Adipocyte (in vitro differentiated cells): ENCODE results near the gene NT5C1B.
A peak's percentile ranks its signal among the peaks of the same experiment; 100 is the strongest.
"Not testable (repeated sequence)": the region's sequence is repeated elsewhere in the genome, so short reads cannot be mapped to it uniquely, and the experiment has no call there.

Source experiments
- DNase-seq: peaks from one replicate; pipeline ENCODE4 v3.0.0-alpha.2; 2015; ENCODE audit warnings: low read depth
- H3K27me3 ChIP-seq: replicated peaks from 2 replicates; pipeline ENCODE4 v1.7.0; 2013; ENCODE audit warnings: mild to moderate bottlenecking, low read length, moderate library complexity; ENCODE audit not compliant: control insufficient read depth, insufficient read depth
- H3K36me3 ChIP-seq: 2 replicates; pipeline ENCODE4 v1.7.0; 2013; ENCODE audit warnings: low read length, mild to moderate bottlenecking, moderate library complexity; ENCODE audit not compliant: control insufficient read depth, insufficient read depth, severe bottlenecking
- H3K4me1 ChIP-seq: 2 replicates; pipeline ENCODE4 v1.7.0; 2013; ENCODE audit warnings: mild to moderate bottlenecking, low read length, moderate library complexity; ENCODE audit not compliant: control insufficient read depth, insufficient read depth
- H3K4me3 ChIP-seq: 2 replicates; pipeline ENCODE4 v1.7.0; 2013; ENCODE audit warnings: mild to moderate bottlenecking, low read length, moderate library complexity
- H3K9ac ChIP-seq: 2 replicates; pipeline ENCODE4 v1.7.0; 2013; ENCODE audit warnings: mild to moderate bottlenecking, low read length, moderate library complexity
- H3K9me3 ChIP-seq: 2 replicates; pipeline ENCODE4 v1.7.0; 2013; ENCODE audit warnings: mild to moderate bottlenecking, low read length, moderate library complexity; ENCODE audit not compliant: control insufficient read depth

The NT5C1B gene

DNA sequence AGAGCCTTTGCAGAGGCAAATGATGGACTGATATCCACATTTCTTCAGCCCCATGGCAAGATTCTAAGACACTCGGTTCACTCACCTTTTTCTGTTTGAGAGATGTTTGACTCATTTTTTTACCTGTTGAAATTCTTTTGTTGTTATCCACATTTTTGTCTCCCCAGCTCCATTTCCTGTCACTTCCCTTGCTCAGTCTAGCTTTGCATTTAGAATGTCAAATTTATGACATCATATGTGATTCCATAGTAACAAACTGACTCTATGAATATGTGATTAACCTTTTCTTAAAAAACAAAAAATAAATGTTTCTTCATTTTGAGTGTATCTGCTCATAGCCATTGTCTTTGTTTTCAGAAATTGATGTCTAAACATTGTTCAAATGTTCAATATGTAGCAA lies at the start of gene NT5C1B:
Gene NT5C1B, minus strand, starts transcription at position 216 of the 400 bp plus-strand sequence. Its CDS starts 101 bp downstream, at position 115.
- H3K4me1 ChIP-seq, result peaks cover 6% of the 10 kb centered on the region
- H3K4me3 ChIP-seq, result no peak within 1 kb of the TSS
- DNase-seq, result no peak
- no peaks in the 10 kb centered on the region for H3K27me3 ChIP-seq
- H3K36me3 ChIP-seq, result no peaks in the 10 kb centered on the region
- H3K9me3 ChIP-seq, result no peaks in the 10 kb centered on the region
- H3K9ac ChIP-seq, result no peak within 1 kb of the TSS

DNA sequence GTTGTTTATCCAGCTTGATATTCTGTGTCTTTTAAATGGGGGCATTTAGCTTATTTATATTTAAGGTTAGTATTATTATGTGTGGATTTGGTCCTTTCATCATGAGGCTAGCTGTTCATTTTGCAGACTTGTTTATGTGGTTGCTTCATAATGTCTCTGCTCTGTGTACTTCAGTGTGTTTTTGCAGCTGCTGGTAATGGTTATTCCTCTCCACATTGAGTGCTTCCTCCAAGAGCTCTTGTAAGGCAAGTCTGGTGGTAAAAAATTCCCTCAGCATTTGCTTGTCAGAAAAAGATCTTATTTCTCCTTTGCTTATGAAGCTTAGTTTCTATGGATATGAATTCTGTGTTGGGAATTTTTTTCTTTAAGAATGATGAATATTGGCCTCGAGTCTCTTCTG lies 47.8 kb upstream of the NT5C1B start:
- Histone ChIP-seq H3K27me3 (no peaks in the 10 kb centered on the region), H3K9ac (no peak overlapping the region), H3K4me3 (peak overlapping the region; percentile 37), H3K9me3 (peaks cover 25% of the 10 kb centered on the region), H3K36me3 (no peaks in the 10 kb centered on the region), H3K4me1 (no peaks in the 10 kb centered on the region)
- no peak for DNase-seq

DNA sequence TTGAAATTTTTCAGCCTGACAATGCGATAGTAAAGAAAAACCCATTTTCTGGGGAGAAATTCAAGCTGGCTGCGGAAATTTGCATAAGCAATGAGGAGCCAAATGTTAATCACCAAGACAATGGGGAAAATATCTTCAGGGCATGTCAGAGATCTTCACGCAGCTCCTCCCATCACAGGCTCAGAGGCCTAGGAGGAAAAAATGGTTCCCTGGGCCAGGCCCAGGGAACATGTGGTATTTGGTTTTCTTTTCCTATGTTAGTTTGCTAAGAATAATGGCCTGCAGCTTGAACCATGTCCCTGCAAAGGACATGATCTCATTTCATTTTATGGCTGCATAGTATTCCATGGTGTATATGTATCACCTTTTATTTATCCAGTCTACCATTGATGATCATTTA lies 43.3 kb upstream of the NT5C1B start:
- H3K27me3 ChIP-seq, DNase-seq, H3K9ac ChIP-seq, H3K36me3 ChIP-seq, H3K4me3 ChIP-seq: not testable (repeated sequence)
- peaks cover 25% of the 10 kb centered on the region for H3K9me3 ChIP-seq
- peaks cover 10% of the 10 kb centered on the region for H3K4me1 ChIP-seq

DNA sequence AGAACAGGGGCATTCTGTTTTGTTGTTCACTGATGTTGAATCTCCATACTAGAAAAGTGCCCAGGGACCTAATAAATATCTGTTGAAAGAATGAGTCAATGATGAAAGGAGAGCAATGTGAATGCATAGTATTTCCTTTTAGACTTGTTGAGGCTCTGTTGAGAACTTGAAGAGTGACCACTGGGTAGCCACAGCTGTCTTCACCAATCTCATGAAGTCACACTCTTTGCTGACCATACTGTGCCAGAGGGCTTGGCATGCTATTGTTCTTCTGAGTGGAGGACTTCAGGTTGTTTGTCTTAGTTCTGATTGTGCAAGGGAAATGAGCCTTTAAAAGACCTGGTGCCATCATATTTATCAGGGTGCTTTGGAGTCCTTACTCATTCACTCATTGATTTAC lies 41.6 kb upstream of the NT5C1B start:
- H3K27me3 ChIP-seq, result no peaks in the 10 kb centered on the region
- no peaks in the 10 kb centered on the region for H3K36me3 ChIP-seq
- H3K9ac ChIP-seq, result peak overlapping the region; percentile 47
- no peak for DNase-seq
- no peak overlapping the region for H3K4me3 ChIP-seq
- H3K9me3 ChIP-seq, result peaks cover 12% of the 10 kb centered on the region
- peaks cover 27% of the 10 kb centered on the region for H3K4me1 ChIP-seq

DNA sequence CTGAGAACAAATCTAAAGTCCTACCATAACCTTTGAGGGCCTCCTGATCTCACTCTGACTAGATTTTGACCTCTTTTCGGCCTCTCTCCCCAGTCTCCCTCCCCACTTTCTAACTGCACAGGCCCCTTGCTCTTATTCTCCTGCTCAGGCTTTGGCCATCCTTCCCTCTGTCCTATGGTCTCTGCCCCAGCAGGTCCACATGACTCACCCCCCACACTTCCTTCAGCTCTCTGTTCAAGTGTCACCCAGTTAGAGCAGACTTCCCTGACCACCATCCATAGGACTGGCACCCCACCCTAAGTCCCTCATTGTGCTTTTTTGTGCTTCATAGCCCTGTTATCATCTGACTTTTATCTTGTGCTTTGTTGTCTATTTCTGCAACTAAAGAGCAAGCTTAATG lies 41.2 kb upstream of the NT5C1B start:
- Histone ChIP-seq H3K9me3 (peaks cover 11% of the 10 kb centered on the region), H3K4me1 (peaks cover 31% of the 10 kb centered on the region), H3K4me3 (no peak overlapping the region), H3K36me3 (no peaks in the 10 kb centered on the region), H3K9ac (peak overlapping the region; percentile 47), H3K27me3 (no peaks in the 10 kb centered on the region)
- DNase-seq, result no peak

DNA sequence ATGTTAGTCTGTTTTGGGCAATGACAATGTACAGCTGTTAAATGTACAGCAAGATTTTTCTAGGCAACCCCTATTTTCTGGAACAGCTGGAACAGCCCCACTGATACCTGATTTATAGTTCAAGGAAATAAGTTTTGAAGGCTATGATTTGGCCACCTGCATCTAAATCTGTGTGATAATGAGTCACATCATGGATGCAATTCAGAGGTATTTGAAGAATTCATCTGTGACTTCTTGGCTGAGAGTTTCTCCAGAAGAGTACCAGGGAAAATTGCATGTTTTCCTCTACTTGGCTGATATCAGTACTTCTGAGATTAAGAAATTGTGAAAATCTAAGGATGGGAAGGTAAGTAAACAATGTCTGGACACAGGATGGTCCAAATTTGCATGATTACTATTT lies 40.7 kb upstream of the NT5C1B start:
- Histone ChIP-seq H3K9ac (no peak overlapping the region), H3K4me3 (no peak overlapping the region), H3K36me3 (no peaks in the 10 kb centered on the region), H3K9me3 (peaks cover 11% of the 10 kb centered on the region), H3K4me1 (peaks cover 35% of the 10 kb centered on the region), H3K27me3 (no peaks in the 10 kb centered on the region)
- peak; percentile 50 for DNase-seq

DNA sequence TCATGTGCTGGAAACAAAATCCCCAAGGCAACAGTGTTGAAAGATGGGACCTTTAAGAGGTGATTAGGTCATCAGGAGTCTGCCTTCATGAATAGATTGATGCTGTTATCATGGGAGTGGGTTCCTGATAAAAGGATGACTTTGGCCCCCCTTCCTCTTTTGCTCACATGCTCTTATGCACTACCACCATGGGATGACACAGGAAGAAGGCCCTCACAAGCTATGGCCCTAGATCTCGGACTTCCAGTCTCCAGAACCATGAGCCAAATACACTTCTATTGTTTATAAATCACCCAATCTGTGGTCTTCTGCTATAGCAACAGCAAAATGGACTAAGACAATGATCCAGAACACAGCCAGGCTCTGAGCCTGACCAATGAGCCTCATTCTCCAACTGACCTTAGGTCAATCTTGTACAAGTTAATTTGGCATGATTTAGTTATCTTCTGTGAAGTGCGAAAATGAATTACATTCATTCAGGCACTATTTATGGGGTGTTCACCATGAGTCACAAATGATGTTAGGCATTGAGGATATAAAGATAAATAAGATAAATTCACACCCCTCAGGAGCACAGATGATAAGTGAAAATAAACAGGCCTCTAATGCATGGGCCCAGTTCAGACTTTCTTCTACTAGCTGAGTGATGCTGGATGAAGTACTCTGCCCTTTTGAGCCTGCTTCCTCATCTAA lies 37.7 kb upstream of the NT5C1B start:
- Histone ChIP-seq H3K9ac (peak overlapping the region; percentile 15), H3K9me3 (no peaks in the 10 kb centered on the region), H3K4me1 (peaks cover 61% of the 10 kb centered on the region), H3K4me3 (no peak overlapping the region), H3K36me3 (no peaks in the 10 kb centered on the region), H3K27me3 (no peaks in the 10 kb centered on the region)
- no peak for DNase-seq

DNA sequence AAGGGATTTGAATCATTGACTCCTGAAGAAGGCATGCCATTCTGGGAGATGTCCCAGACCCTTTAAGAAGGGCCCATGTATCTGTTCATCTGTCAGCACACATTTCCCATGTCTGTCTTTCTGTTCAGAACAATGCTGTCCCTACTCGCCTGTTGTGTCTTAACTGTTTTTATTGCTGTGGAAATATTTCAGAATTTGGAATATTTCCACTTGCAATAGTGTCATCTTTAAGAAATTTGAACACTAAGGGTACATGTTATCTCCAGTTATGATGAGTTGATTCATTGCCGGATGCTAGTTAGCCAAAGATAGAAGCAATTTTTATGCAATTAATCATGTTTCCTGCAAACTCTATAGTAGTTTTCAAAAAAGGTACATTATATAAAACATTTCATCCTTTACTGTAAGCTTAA lies 36.9 kb upstream of the NT5C1B start:
- peak; percentile 55 for DNase-seq
- H3K9me3 ChIP-seq, result no peaks in the 10 kb centered on the region
- H3K36me3 ChIP-seq, result no peaks in the 10 kb centered on the region
- peak overlapping the region; percentile 78 for H3K9ac ChIP-seq
- peak overlapping the region; percentile 50 for H3K4me3 ChIP-seq
- H3K27me3 ChIP-seq, result no peaks in the 10 kb centered on the region
- H3K4me1 ChIP-seq, result peaks cover 70% of the 10 kb centered on the region

DNA sequence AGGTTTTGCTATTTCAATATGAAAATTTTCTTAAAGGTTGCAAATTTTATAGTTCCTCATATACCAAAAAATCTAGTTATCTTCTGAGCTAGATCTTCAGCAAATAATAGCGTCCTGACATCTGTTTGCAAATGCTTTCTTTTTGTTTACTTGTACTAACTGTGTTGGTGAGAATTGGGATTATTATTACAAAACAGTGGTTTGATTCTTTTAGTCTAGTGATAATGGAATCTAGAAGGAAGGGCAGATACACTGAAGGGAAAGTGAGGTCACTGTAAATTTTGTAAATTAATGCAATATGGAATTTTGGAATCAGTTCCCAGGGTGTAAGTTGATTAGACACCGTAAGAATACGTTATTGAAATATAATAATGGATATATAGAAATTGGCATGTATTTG lies 36.2 kb upstream of the NT5C1B start:
- peak overlapping the region; percentile 50 for H3K4me3 ChIP-seq
- H3K27me3 ChIP-seq, result no peaks in the 10 kb centered on the region
- DNase-seq, result no peak
- H3K36me3 ChIP-seq, result no peaks in the 10 kb centered on the region
- H3K9ac ChIP-seq, result peak overlapping the region; percentile 78
- H3K4me1 ChIP-seq, result peaks cover 71% of the 10 kb centered on the region
- no peaks in the 10 kb centered on the region for H3K9me3 ChIP-seq

DNA sequence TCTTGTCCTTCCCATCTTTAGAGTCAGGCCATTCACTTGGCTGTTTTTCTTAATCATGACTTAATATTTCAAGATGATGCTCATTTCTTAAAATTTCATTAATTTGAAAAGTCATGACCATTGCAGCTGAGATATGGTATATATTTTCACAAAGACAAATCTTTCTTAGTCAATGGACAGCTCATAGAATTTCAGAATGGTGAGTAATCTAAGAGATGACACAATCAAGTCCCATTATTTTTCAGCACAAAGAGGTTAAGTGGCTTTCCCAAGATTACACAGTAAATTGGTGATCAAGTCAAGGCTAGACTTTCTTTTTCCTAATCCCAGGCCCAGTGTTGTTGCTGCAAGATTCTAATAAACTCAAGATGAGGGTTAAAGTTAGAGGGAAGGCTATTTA lies 34.4 kb upstream of the NT5C1B start:
- peaks cover 70% of the 10 kb centered on the region for H3K4me1 ChIP-seq
- no peaks in the 10 kb centered on the region for H3K36me3 ChIP-seq
- peak; percentile 61 for DNase-seq
- H3K9me3 ChIP-seq, result no peaks in the 10 kb centered on the region
- H3K27me3 ChIP-seq, result no peaks in the 10 kb centered on the region
- H3K4me3 ChIP-seq, result peak overlapping the region; percentile 22
- H3K9ac ChIP-seq, result peak overlapping the region; percentile 40

DNA sequence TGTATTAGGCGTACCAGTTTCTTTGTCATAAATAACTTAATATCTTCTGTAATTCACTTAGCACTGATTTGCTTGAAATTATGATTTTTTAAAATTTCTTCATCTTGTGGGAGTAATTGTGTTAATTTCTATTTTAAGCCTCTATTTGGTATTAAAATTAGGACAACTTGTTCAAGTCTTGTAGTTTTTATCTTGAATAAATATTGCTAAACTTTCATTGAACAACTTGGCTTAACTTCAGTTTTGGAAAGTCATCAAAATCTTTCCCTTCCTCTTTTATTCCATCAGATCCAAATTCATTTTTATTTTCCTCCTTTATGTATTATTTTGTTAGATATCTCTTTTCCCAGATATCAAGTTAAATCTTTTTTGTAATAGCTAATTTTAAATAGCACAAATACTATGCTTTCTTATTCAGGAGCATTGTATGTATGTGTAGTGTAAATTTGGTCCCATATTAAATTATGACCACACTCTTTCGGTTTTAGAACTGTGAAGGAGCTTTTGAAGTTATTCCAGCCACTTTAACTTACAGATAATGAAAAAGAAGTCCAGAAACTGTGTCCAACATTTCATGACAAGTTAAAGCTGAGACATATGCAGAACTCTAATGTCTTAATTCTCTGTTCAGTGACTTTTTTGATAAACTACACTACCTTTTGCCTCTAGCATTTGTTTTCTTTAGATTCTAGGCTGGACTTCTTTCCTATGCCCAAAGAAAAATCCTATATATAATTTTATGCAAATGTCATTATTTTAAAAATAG lies 31.7 kb upstream of the NT5C1B start:
- H3K4me3 ChIP-seq, result no peak overlapping the region
- H3K36me3 ChIP-seq, result no peaks in the 10 kb centered on the region
- H3K9ac ChIP-seq, result peak overlapping the region; percentile 61
- peaks cover 6% of the 10 kb centered on the region for H3K9me3 ChIP-seq
- H3K4me1 ChIP-seq, result peaks cover 53% of the 10 kb centered on the region
- DNase-seq, result no peak
- no peaks in the 10 kb centered on the region for H3K27me3 ChIP-seq
